IMR-90 (cell line): ENCODE measurements around the gene SAMSN1. TPM values are rescaled to one million over a fixed set of nuclear protein-coding genes. Genes with fewer than 3 reads are reported as not detected.

Source experiments
- ATAC-seq: fragments of 200-7000 bp; cut with Tn5 transposase; 2 replicates; pipeline ENCODE4 v1.9.1; 2020; ENCODE audit warnings: low read depth, mild to moderate bottlenecking, moderate library complexity
- BruUV-seq: library from RNA; stranded (reverse); fragments of 400-500 nt; replicated peaks from 2 replicates; lab custom pipeline; 2021; lab: Mats Ljungman, UMichigan
- CTCF ChIA-PET: fragments of 300-600 bp; formaldehyde crosslinking; extraction: SDS; loops from one replicate; lab custom pipeline; 2021; ENCODE audit warnings: antibody characterized with exemption; lab: Yijun Ruan, JAX
- POLR2A ChIA-PET: fragments of 300-600 bp; sonication (Branson Sonifier 250); formaldehyde crosslinking; loops from one replicate; lab custom pipeline; 2022; ENCODE audit warnings: antibody characterized with exemption; ENCODE audit not compliant: unreplicated experiment; lab: Charles Lee
- DNase-seq: peaks from one replicate; pipeline ENCODE4 v3.0.0; 2013
- H2AFZ ChIP-seq: replicated peaks from 2 replicates; pipeline ENCODE3; 2013; ENCODE audit warnings: low read length, mild to moderate bottlenecking; ENCODE audit not compliant: poor library complexity
- H2AK5ac ChIP-seq: 2 replicates; pipeline ENCODE4 v1.6.1; 2013; ENCODE audit warnings: low read depth, low read length, inconsistent platforms
- H2AK9ac ChIP-seq: replicated peaks from 2 replicates; pipeline ENCODE3; 2013; ENCODE audit warnings: mild to moderate bottlenecking, low read depth, low read length, moderate library complexity; ENCODE audit not compliant: poor library complexity
- H2BK120ac ChIP-seq: 2 replicates; pipeline ENCODE4 v1.6.1; 2013; ENCODE audit warnings: low read depth, low read length, inconsistent platforms
- H2BK15ac ChIP-seq: 3 replicates; pipeline ENCODE4 v1.6.1; 2013; ENCODE audit warnings: low read depth, low read length, inconsistent platforms
- H2BK20ac ChIP-seq: 2 replicates; pipeline ENCODE4 v1.6.1; 2013; ENCODE audit warnings: low read depth, mild to moderate bottlenecking, inconsistent platforms, low read length, moderate library complexity
- H2BK5ac ChIP-seq: 2 replicates; pipeline ENCODE4 v1.6.1; 2013; ENCODE audit warnings: mild to moderate bottlenecking, low read depth, low read length, inconsistent platforms; ENCODE audit not compliant: poor library complexity, severe bottlenecking
- H3K14ac ChIP-seq: replicated peaks from 2 replicates; pipeline ENCODE4 v1.6.1; 2013; ENCODE audit warnings: low read depth, low read length, inconsistent platforms
- H3K18ac ChIP-seq: 2 replicates; pipeline ENCODE4 v1.6.1; 2013; ENCODE audit warnings: low read depth, low read length, control low read depth
- H3K23ac ChIP-seq: 2 replicates; pipeline ENCODE4 v1.6.1; 2013; ENCODE audit warnings: low read depth, low read length, inconsistent platforms
- H3K27ac ChIP-seq: 2 replicates; pipeline ENCODE4 v1.5.1; 2013; ENCODE audit warnings: mild to moderate bottlenecking, control low read depth, low read length; ENCODE audit not compliant: insufficient read depth
- H3K27me3 ChIP-seq: 2 replicates; pipeline ENCODE4 v1.6.1; 2013; ENCODE audit warnings: low read length; ENCODE audit not compliant: control insufficient read depth, insufficient read depth
- H3K36me3 ChIP-seq: 2 replicates; pipeline ENCODE4 v1.6.1; 2013; ENCODE audit warnings: low read length, mixed read lengths; ENCODE audit not compliant: control insufficient read depth, insufficient read depth
- H3K4ac ChIP-seq: 2 replicates; pipeline ENCODE4 v1.6.1; 2013; ENCODE audit warnings: low read depth, low read length, inconsistent platforms
- H3K4me1 ChIP-seq: 2 replicates; pipeline ENCODE4 v1.6.1; 2013; ENCODE audit warnings: low read length, mixed read lengths; ENCODE audit not compliant: control insufficient read depth, insufficient read depth
- H3K4me2 ChIP-seq: 2 replicates; pipeline ENCODE4 v1.6.1; 2013; ENCODE audit warnings: low read depth, mild to moderate bottlenecking, control low read depth, low read length, moderate library complexity
- H3K4me3 ChIP-seq: 2 replicates; pipeline ENCODE4 v1.5.1; 2013; ENCODE audit warnings: low read depth, mild to moderate bottlenecking, control low read depth, low read length, moderate library complexity; ENCODE audit not compliant: insufficient read depth
- H3K56ac ChIP-seq: 2 replicates; pipeline ENCODE4 v1.6.1; 2013; ENCODE audit warnings: low read length, inconsistent platforms; ENCODE audit not compliant: insufficient read depth; ENCODE audit errors: extremely low read depth
- H3K79me1 ChIP-seq, 2 experiments: 2 replicates each; pipeline ENCODE4 v1.6.1; 2013; ENCODE audit warnings: low read length in 2 of 2, inconsistent platforms in 1 of 2, low read depth in 1 of 2
- H3K9ac ChIP-seq: 2 replicates; pipeline ENCODE4 v1.6.1; 2013; ENCODE audit warnings: low read depth, low read length, control low read depth
- H3K9me1 ChIP-seq: 2 replicates; pipeline ENCODE4 v1.6.1; 2013; ENCODE audit warnings: low read length, inconsistent platforms; ENCODE audit not compliant: insufficient read depth
- H3K9me3 ChIP-seq: 2 replicates; pipeline ENCODE4 v1.6.1; 2013; ENCODE audit warnings: low read length; ENCODE audit not compliant: control insufficient read depth, insufficient read depth
- H4K20me1 ChIP-seq: 2 replicates; pipeline ENCODE4 v1.6.1; 2013; ENCODE audit warnings: low read length, inconsistent platforms; ENCODE audit not compliant: insufficient read depth
- H4K5ac ChIP-seq: 2 replicates; pipeline ENCODE4 v1.6.1; 2013; ENCODE audit warnings: mild to moderate bottlenecking, low read depth, low read length, control low read depth
- H4K8ac ChIP-seq, 2 experiments: 2 replicates each; pipeline ENCODE4 v1.6.1; 2013; ENCODE audit warnings: low read depth in 2 of 2, low read length in 2 of 2, control low read depth in 1 of 2, inconsistent platforms in 1 of 2
- H4K91ac ChIP-seq: 2 replicates; pipeline ENCODE4 v1.6.1; 2013; ENCODE audit warnings: low read depth, low read length, inconsistent platforms; ENCODE audit not compliant: insufficient read depth
- MAFK ChIP-seq: IDR thresholded peaks from 2 replicates; pipeline ENCODE4 v1.6.1; 2012; ENCODE audit warnings: low read depth, low read length, improper control_type of control experiment
- RFX5 ChIP-seq: IDR thresholded peaks from 2 replicates; pipeline ENCODE4 v1.8.0; 2012; ENCODE audit warnings: low read depth, mild to moderate bottlenecking, low read length, moderate library complexity
- dilution Hi-C: fragments of 300-500 bp; cut with HindIII; formaldehyde crosslinking; loops from one replicate; pipeline ENCODE4 v1.14.3; 2018; ENCODE audit warnings: low sequenced_read_pairs; ENCODE audit not compliant: unreplicated experiment
- in situ Hi-C: fragments of 300-500 bp; cut with MboI; formaldehyde crosslinking; loops from 3 replicates; pipeline ENCODE4 v1.14.3; 2019; ENCODE audit warnings: low sequenced_read_pairs, inconsistent platforms, mixed read lengths
- intact Hi-C: fragments of 100-400 bp; cut with micrococcal nuclease; formaldehyde crosslinking; loops from 2 replicates; pipeline ENCODE4 v1.10.0; 2022
- polyA plus RNA-seq, 3 experiments: library from polyadenylated mRNA; depleted of rRNA; stranded (reverse); fragments of >200 nt; gene quantifications; 2 replicates each; pipeline ENCODE4 v1.2.3, GENCODE V29; 2012; ENCODE audit warnings: low replicate concordance in 1 of 3
- total RNA-seq: library from RNA; depleted of rRNA; stranded (reverse); fragments of >200 nt; gene quantifications from 2 replicates; pipeline ENCODE4 v1.2.3, GENCODE V29; 2012

SAMSN1 gene
- total and polyA plus RNA-seq, 2 of the 4 experiments (the other 2 are of a cell fraction): not detected

DNA sequence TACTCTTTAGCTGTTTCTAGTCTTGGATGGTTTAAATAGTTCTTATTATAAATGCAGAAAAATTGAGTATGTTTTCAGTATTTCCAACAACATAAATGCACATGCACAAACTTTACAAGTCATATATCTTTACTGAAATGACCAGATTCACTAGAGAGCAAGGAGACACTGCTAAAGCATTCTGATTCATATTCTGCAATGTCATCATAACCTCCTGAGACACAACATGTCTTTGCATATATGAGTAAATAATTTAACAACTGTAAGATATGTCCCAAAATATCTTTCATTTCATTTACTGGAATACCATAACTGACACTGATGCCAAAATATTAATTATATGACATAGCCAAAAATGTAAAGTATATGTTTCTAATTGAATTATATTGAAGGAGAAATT is 16.8 kb upstream of the SAMSN1 start:
- TF ChIP-seq MAFK (0 out of 2 replicates have a peak, but pooled peaks have one; percentile 19), RFX5 (no peak)
- no peak overlapping the region for H3K27ac ChIP-seq
- intact Hi-C loops: no loop called here
- no peak overlapping the region for H3K9ac ChIP-seq
- H3K4me2 ChIP-seq: no peak overlapping the region
- H3K36me3 ChIP-seq: no peaks in the 10 kb centered on the region
- no peak overlapping the region for H2BK20ac ChIP-seq
- no peaks in the 10 kb centered on the region for H3K9me1 ChIP-seq
- H3K27me3 ChIP-seq: no peaks in the 10 kb centered on the region
- no TSS peak for BruUV-seq
- no peak overlapping the region for H3K56ac ChIP-seq
- DNase-seq (no peak), ATAC-seq (no peak)
- in situ Hi-C loops: no loop called here
- H3K4ac ChIP-seq: no peak overlapping the region
- no peak overlapping the region for H4K5ac ChIP-seq
- no peak overlapping the region for H3K18ac ChIP-seq
- POLR2A ChIA-PET: no interaction called here
- H3K9me3 ChIP-seq: peaks cover 4% of the 10 kb centered on the region
- dilution Hi-C loops: no loop called here
- no peak overlapping the region for H3K14ac ChIP-seq
- H2AFZ ChIP-seq: no peak overlapping the region
- CTCF ChIA-PET: no interaction called here
- no peaks in the 10 kb centered on the region for H3K4me1 ChIP-seq
- H2BK120ac ChIP-seq: no peak overlapping the region
- no peaks in the 10 kb centered on the region for H3K79me1 ChIP-seq
- H3K4me3 ChIP-seq: no peak overlapping the region
- no peak overlapping the region for H2AK9ac ChIP-seq
- no peak overlapping the region for H4K8ac ChIP-seq
- no peak overlapping the region for H2BK15ac ChIP-seq
- H3K23ac ChIP-seq: no peak overlapping the region
- H2AK5ac ChIP-seq: no peak overlapping the region
- no peak overlapping the region for H2BK5ac ChIP-seq
- H4K91ac ChIP-seq: no peak overlapping the region
- no peaks in the 10 kb centered on the region for H4K20me1 ChIP-seq
